ENCODE measurements around the gene PGS1.

Gene PGS1

GRCh38 chr17:78359997-78360370 lies 18.5 kb upstream of the PGS1 start, which contains the start of gene SOCS3:
TSS of gene SOCS3 (minus strand) at chr17:78360077. CDS start at chr17:78359095, 982 bp downstream.
- peak within 1 kb of the TSS; percentile 87 for H3K27ac ChIP-seq (ENCODE audit: low read depth, low read length)
- H3K9ac ChIP-seq (ENCODE audit: low read length), result peak within 1 kb of the TSS; percentile 53
- H3K36me3 ChIP-seq (ENCODE audit: insufficient read depth, low read length), result peaks cover 15% of the 10 kb centered on the region
- H3K9me3 ChIP-seq (ENCODE audit: low read length), result no peaks in the 10 kb centered on the region
- H3K4me3 ChIP-seq (ENCODE audit: low read depth in 1 of 2, low read length in 2 of 2), result peak within 1 kb of the TSS; percentile 73 to 86
- peaks cover 22% of the 10 kb centered on the region for H3K4me1 ChIP-seq (ENCODE audit: insufficient read depth, low read length)
- H3K27me3 ChIP-seq (ENCODE audit: control insufficient read depth in 1 of 2, insufficient read depth in 2 of 2, low read length in 2 of 2), result no peaks in the 10 kb centered on the region

- Histone ChIP-seq H3K27ac (ENCODE audit: low read depth, low read length) (peak overlapping the region; percentile 87), H3K9me3 (ENCODE audit: low read length) (no peaks in the 10 kb centered on the region), H3K9ac (ENCODE audit: low read length) (peak overlapping the region; percentile 33), H3K4me1 (ENCODE audit: insufficient read depth, low read length) (peaks cover 22% of the 10 kb centered on the region), H3K27me3 (ENCODE audit: control insufficient read depth in 1 of 2, insufficient read depth in 2 of 2, low read length in 2 of 2) (peaks cover 0 to 2% of the 10 kb centered on the region in 2 donors), H3K4me3 (ENCODE audit: low read depth in 1 of 2, low read length in 2 of 2) (peak overlapping the region; percentile 52 to 58), H3K36me3 (ENCODE audit: insufficient read depth, low read length) (peaks cover 15% of the 10 kb centered on the region)
Measured at GRCh38 chr17:78360371-78361224, 17.9 kb upstream of the PGS1 start.

GRCh38 chr17:78361225-78361701 lies 17.2 kb upstream of the PGS1 start:
- H3K4me1 ChIP-seq (ENCODE audit: insufficient read depth, low read length), result peaks cover 16% of the 10 kb centered on the region
- H3K27me3 ChIP-seq (ENCODE audit: control insufficient read depth in 1 of 2, insufficient read depth in 2 of 2, low read length in 2 of 2), result peaks cover 0 to 6% of the 10 kb centered on the region in 2 donors
- H3K36me3 ChIP-seq (ENCODE audit: insufficient read depth, low read length), result peaks cover 15% of the 10 kb centered on the region
- peak overlapping the region; percentile 87 for H3K27ac ChIP-seq (ENCODE audit: low read depth, low read length)
- no peaks in the 10 kb centered on the region for H3K9me3 ChIP-seq (ENCODE audit: low read length)
- no peak overlapping the region for H3K4me3 ChIP-seq (ENCODE audit: low read depth in 1 of 2, low read length in 2 of 2)
- H3K9ac ChIP-seq (ENCODE audit: low read length), result peak overlapping the region; percentile 33

GRCh38 chr17:78362232-78362631 lies 16.2 kb upstream of the PGS1 start:
- H3K9me3 ChIP-seq (ENCODE audit: low read length), result no peaks in the 10 kb centered on the region
- peaks cover 11% of the 10 kb centered on the region for H3K4me1 ChIP-seq (ENCODE audit: insufficient read depth, low read length)
- no peak overlapping the region for H3K4me3 ChIP-seq (ENCODE audit: low read depth in 1 of 2, low read length in 2 of 2)
- no peak overlapping the region for H3K9ac ChIP-seq (ENCODE audit: low read length)
- H3K27me3 ChIP-seq (ENCODE audit: control insufficient read depth in 1 of 2, insufficient read depth in 2 of 2, low read length in 2 of 2), result peaks cover 0 to 6% of the 10 kb centered on the region in 2 donors
- peaks cover 15% of the 10 kb centered on the region for H3K36me3 ChIP-seq (ENCODE audit: insufficient read depth, low read length)
- no peak overlapping the region for H3K27ac ChIP-seq (ENCODE audit: low read depth, low read length)

GRCh38 chr17:78362671-78363070 lies 15.8 kb upstream of the PGS1 start:
- H3K9ac ChIP-seq (ENCODE audit: low read length), result no peak overlapping the region
- H3K27me3 ChIP-seq (ENCODE audit: control insufficient read depth in 1 of 2, insufficient read depth in 2 of 2, low read length in 2 of 2), result peaks cover 0 to 6% of the 10 kb centered on the region in 2 donors
- peaks cover 11% of the 10 kb centered on the region for H3K36me3 ChIP-seq (ENCODE audit: insufficient read depth, low read length)
- H3K27ac ChIP-seq (ENCODE audit: low read depth, low read length), result no peak overlapping the region
- no peaks in the 10 kb centered on the region for H3K9me3 ChIP-seq (ENCODE audit: low read length)
- no peak overlapping the region for H3K4me3 ChIP-seq (ENCODE audit: low read depth in 1 of 2, low read length in 2 of 2)
- H3K4me1 ChIP-seq (ENCODE audit: insufficient read depth, low read length), result peaks cover 7% of the 10 kb centered on the region

GRCh38 chr17:78364436-78365281 lies 13.8 kb upstream of the PGS1 start:
- H3K27ac ChIP-seq (ENCODE audit: low read depth, low read length), result no peak overlapping the region
- H3K36me3 ChIP-seq (ENCODE audit: insufficient read depth, low read length), result no peaks in the 10 kb centered on the region
- H3K27me3 ChIP-seq (ENCODE audit: control insufficient read depth in 1 of 2, insufficient read depth in 2 of 2, low read length in 2 of 2), result peaks cover 0 to 6% of the 10 kb centered on the region in 2 donors
- no peaks in the 10 kb centered on the region for H3K4me1 ChIP-seq (ENCODE audit: insufficient read depth, low read length)
- H3K9me3 ChIP-seq (ENCODE audit: low read length), result no peaks in the 10 kb centered on the region
- H3K9ac ChIP-seq (ENCODE audit: low read length), result no peak overlapping the region
- H3K4me3 ChIP-seq (ENCODE audit: low read depth in 1 of 2, low read length in 2 of 2), result no peak overlapping the region

- Histone ChIP-seq H3K4me1 (ENCODE audit: insufficient read depth, low read length) (no peaks in the 10 kb centered on the region), H3K27me3 (ENCODE audit: control insufficient read depth in 1 of 2, insufficient read depth in 2 of 2, low read length in 2 of 2) (peaks cover 0 to 6% of the 10 kb centered on the region in 2 donors), H3K27ac (ENCODE audit: low read depth, low read length) (no peak overlapping the region), H3K36me3 (ENCODE audit: insufficient read depth, low read length) (no peaks in the 10 kb centered on the region), H3K9me3 (ENCODE audit: low read length) (no peaks in the 10 kb centered on the region), H3K4me3 (ENCODE audit: low read depth in 1 of 2, low read length in 2 of 2) (no peak overlapping the region), H3K9ac (ENCODE audit: low read length) (no peak overlapping the region)
Measured at GRCh38 chr17:78365561-78366108, 12.8 kb upstream of the PGS1 start.

GRCh38 chr17:78366109-78366848 lies 12.2 kb upstream of the PGS1 start:
- Histone ChIP-seq H3K36me3 (ENCODE audit: insufficient read depth, low read length) (no peaks in the 10 kb centered on the region), H3K9ac (ENCODE audit: low read length) (no peak overlapping the region)

GRCh38 chr17:78367193-78367592 lies 11.3 kb upstream of the PGS1 start:
- Histone ChIP-seq H3K4me3 (ENCODE audit: low read depth in 1 of 2, low read length in 2 of 2) (no peak overlapping the region), H3K27me3 (ENCODE audit: control insufficient read depth in 1 of 2, insufficient read depth in 2 of 2, low read length in 2 of 2) (peaks cover 0 to 6% of the 10 kb centered on the region in 2 donors), H3K9ac (ENCODE audit: low read length) (no peak overlapping the region), H3K36me3 (ENCODE audit: insufficient read depth, low read length) (no peaks in the 10 kb centered on the region), H3K27ac (ENCODE audit: low read depth, low read length) (no peak overlapping the region), H3K4me1 (ENCODE audit: insufficient read depth, low read length) (no peaks in the 10 kb centered on the region), H3K9me3 (ENCODE audit: low read length) (no peaks in the 10 kb centered on the region)

More at GRCh38 chr17:78366109-78366848, 12.2 kb upstream of the PGS1 start:
- H3K27ac ChIP-seq (ENCODE audit: low read depth, low read length), result no peak overlapping the region
- peaks cover 0 to 6% of the 10 kb centered on the region in 2 donors for H3K27me3 ChIP-seq (ENCODE audit: control insufficient read depth in 1 of 2, insufficient read depth in 2 of 2, low read length in 2 of 2)
- no peaks in the 10 kb centered on the region for H3K9me3 ChIP-seq (ENCODE audit: low read length)
- no peaks in the 10 kb centered on the region for H3K4me1 ChIP-seq (ENCODE audit: insufficient read depth, low read length)
- H3K4me3 ChIP-seq (ENCODE audit: low read depth in 1 of 2, low read length in 2 of 2), result no peak overlapping the region

GRCh38 chr17:78368348-78368747 lies 10.1 kb upstream of the PGS1 start:
- Histone ChIP-seq H3K4me1 (ENCODE audit: insufficient read depth, low read length) (no peaks in the 10 kb centered on the region), H3K9ac (ENCODE audit: low read length) (no peak overlapping the region), H3K9me3 (ENCODE audit: low read length) (no peaks in the 10 kb centered on the region), H3K27ac (ENCODE audit: low read depth, low read length) (no peak overlapping the region), H3K36me3 (ENCODE audit: insufficient read depth, low read length) (no peaks in the 10 kb centered on the region), H3K27me3 (ENCODE audit: control insufficient read depth in 1 of 2, insufficient read depth in 2 of 2, low read length in 2 of 2) (peaks cover 0 to 6% of the 10 kb centered on the region in 2 donors), H3K4me3 (ENCODE audit: low read depth in 1 of 2, low read length in 2 of 2) (no peak overlapping the region)
